OCI-LY3 (cell line): ENCODE measurements around the gene PRCC.
"Not testable (repeated sequence)": the region's sequence is repeated elsewhere in the genome, so short reads cannot be mapped to it uniquely, and the experiment has no call there.

Experiments used
- H2AFZ ChIP-seq: fragments of 200-600, 300-600 bp; shearing (Covaris generic); 2 replicates; pipeline ENCODE4 v1.6.0; 2014; ENCODE audit warnings: antibody characterized with exemption, low read depth, low read length
- H3K27ac ChIP-seq: fragments of 200-600, 300-600 bp; sonication (generic); 2 replicates; pipeline ENCODE4 v1.5.1; 2014; ENCODE audit warnings: mild to moderate bottlenecking, low read length, moderate library complexity, mixed read lengths
- H3K27me3 ChIP-seq: fragments of 200-600, 300-600 bp; sonication (generic); 2 replicates; pipeline ENCODE4 v1.6.1; 2014; ENCODE audit warnings: low read depth, low read length, mixed read lengths
- H3K36me3 ChIP-seq: fragments of 200-600, 300-600 bp; sonication (generic); replicated peaks from 2 replicates; pipeline ENCODE3; 2014; ENCODE audit warnings: low read depth, low read length, mixed read lengths
- H3K4me1 ChIP-seq: fragments of 300-600, 200-600 bp; sonication (generic); 2 replicates; pipeline ENCODE4 v1.6.1; 2014; ENCODE audit warnings: low read length, mixed read lengths
- H3K4me2 ChIP-seq: fragments of 200-600, 300-600 bp; sonication (generic); 2 replicates; pipeline ENCODE4 v1.6.1; 2014; ENCODE audit warnings: low read length, mixed read lengths
- H3K4me3 ChIP-seq: fragments of 300-600, 200-600 bp; sonication (generic); 2 replicates; pipeline ENCODE4 v1.5.1; 2014; ENCODE audit warnings: antibody characterized with exemption, mild to moderate bottlenecking, low read length, moderate library complexity
- H3K79me2 ChIP-seq: fragments of 300-600, 200-600 bp; shearing (Covaris generic); 2 replicates; pipeline ENCODE4 v1.6.1; 2014; ENCODE audit warnings: mild to moderate bottlenecking, low read length, mixed read lengths
- H3K9ac ChIP-seq: fragments of 300-600, 200-600 bp; shearing (Covaris generic); 2 replicates; pipeline ENCODE4 v1.6.0; 2014; ENCODE audit warnings: mild to moderate bottlenecking, low read length, moderate library complexity
- H3K9me3 ChIP-seq: fragments of 200-600, 300-600 bp; shearing (Covaris generic); 2 replicates; pipeline ENCODE4 v1.6.1; 2014; ENCODE audit warnings: low read length, mixed read lengths; ENCODE audit not compliant: insufficient read depth
- H4K20me1 ChIP-seq: fragments of 200-600, 300-600 bp; sonication (generic); 2 replicates; pipeline ENCODE4 v1.6.1; 2016; ENCODE audit warnings: low read length, mixed read lengths; ENCODE audit not compliant: insufficient read depth
- CTCF ChIP-seq: fragments of 200-600, 300-600 bp; sonication (generic); IDR thresholded peaks from 2 replicates; pipeline ENCODE4 v1.5.1; 2014; ENCODE audit warnings: antibody characterized with exemption, low read length, low read depth
- EZH2phosphoT487 ChIP-seq: fragments of 200-600 bp; shearing (Covaris generic); IDR thresholded peaks from 2 replicates; pipeline ENCODE4 v1.6.1; 2018; ENCODE audit warnings: antibody characterized with exemption, mixed run types, low read depth

Gene PRCC

GRCh38 chr1:156752843-156753482, 14.4 kb upstream of the PRCC start:
- Histone ChIP-seq H3K4me1 (peaks cover 26% of the 10 kb centered on the region), H3K9me3 (no peaks in the 10 kb centered on the region), H4K20me1 (peaks cover 6% of the 10 kb centered on the region), H3K4me2 (peak overlapping the region; percentile 87), H3K36me3 (peaks cover 21% of the 10 kb centered on the region), H3K27ac (no peak overlapping the region), H3K27me3 (no peaks in the 10 kb centered on the region), H3K79me2 (peaks cover 53% of the 10 kb centered on the region), H3K9ac (peak overlapping the region; percentile 100), H3K4me3 (peak overlapping the region; percentile 89), H2AFZ (no peak overlapping the region)
- TF ChIP-seq EZH2phosphoT487 (no peak), CTCF (no peak)

- no peaks in the 10 kb centered on the region for H3K27me3 ChIP-seq
Observed at GRCh38 chr1:156754219-156754618, 13.1 kb upstream of the PRCC start.

GRCh38 chr1:156755527-156755950, 11.8 kb upstream of the PRCC start:
- no peak overlapping the region for H2AFZ ChIP-seq
- no peaks in the 10 kb centered on the region for H3K9me3 ChIP-seq
- no peaks in the 10 kb centered on the region for H3K27me3 ChIP-seq
- no peak overlapping the region for H3K27ac ChIP-seq
- no peak overlapping the region for H3K4me2 ChIP-seq
- peaks cover 27% of the 10 kb centered on the region for H3K79me2 ChIP-seq
- no peaks in the 10 kb centered on the region for H4K20me1 ChIP-seq
- H3K4me1 ChIP-seq: peaks cover 8% of the 10 kb centered on the region
- no peak overlapping the region for H3K4me3 ChIP-seq
- H3K9ac ChIP-seq: no peak overlapping the region
- H3K36me3 ChIP-seq: peaks cover 2% of the 10 kb centered on the region
- TF ChIP-seq EZH2phosphoT487 (no peak), CTCF (no peak)

More at GRCh38 chr1:156754219-156754618, 13.1 kb upstream of the PRCC start:
- Histone ChIP-seq H4K20me1 (no peaks in the 10 kb centered on the region), H2AFZ (no peak overlapping the region), H3K9me3 (no peaks in the 10 kb centered on the region), H3K4me2 (no peak overlapping the region), H3K36me3 (peaks cover 15% of the 10 kb centered on the region), H3K4me1 (peaks cover 13% of the 10 kb centered on the region), H3K4me3 (no peak overlapping the region), H3K9ac (no peak overlapping the region), H3K27ac (no peak overlapping the region), H3K79me2 (peaks cover 40% of the 10 kb centered on the region)
- TF ChIP-seq CTCF (no peak), EZH2phosphoT487 (no peak)

- Histone ChIP-seq H4K20me1 (no peaks in the 10 kb centered on the region), H3K27ac (no peak overlapping the region), H3K9ac (no peak overlapping the region), H2AFZ (no peak overlapping the region), H3K36me3 (no peaks in the 10 kb centered on the region), H3K4me3 (no peak overlapping the region), H3K27me3 (no peaks in the 10 kb centered on the region), H3K4me2 (no peak overlapping the region), H3K9me3 (no peaks in the 10 kb centered on the region), H3K4me1 (peaks cover 8% of the 10 kb centered on the region), H3K79me2 (peaks cover 19% of the 10 kb centered on the region)
- TF ChIP-seq EZH2phosphoT487: no peak
- no peak for TF ChIP-seq CTCF
Observed at GRCh38 chr1:156756355-156756754, 11.0 kb upstream of the PRCC start.

GRCh38 chr1:156757572-156758253, 9.6 kb upstream of the PRCC start:
- H3K36me3 ChIP-seq, H3K27ac ChIP-seq, H2AFZ ChIP-seq, H3K4me2 ChIP-seq, H3K27me3 ChIP-seq, H3K4me3 ChIP-seq, H4K20me1 ChIP-seq, H3K4me1 ChIP-seq, H3K9ac ChIP-seq, H3K79me2 ChIP-seq, H3K9me3 ChIP-seq: not testable (repeated sequence)
